Brain microvascular endothelial cell (primary cell): ENCODE data around the gene CCDC33.

Source experiments
- DNase-seq: peaks from one replicate; pipeline ENCODE4 v3.0.0-alpha.2; 2020
- H3K27ac ChIP-seq: fragments of 250-450 bp; sonication (Bioruptor Pico); 2 replicates; pipeline ENCODE4 v1.5.1; 2020; ENCODE audit warnings: mild to moderate bottlenecking, moderate library complexity
- H3K27me3 ChIP-seq: fragments of 250-450 bp; sonication (Bioruptor Pico); replicated peaks from 2 replicates; pipeline ENCODE4 v1.5.1; 2020; ENCODE audit warnings: mild to moderate bottlenecking
- H3K36me3 ChIP-seq: fragments of 250-450 bp; sonication (Bioruptor Pico); replicated peaks from 2 replicates; pipeline ENCODE4 v1.5.1; 2020; ENCODE audit warnings: mild to moderate bottlenecking
- H3K4me3 ChIP-seq: 2 replicates; pipeline ENCODE4 v1.5.1; 2011; ENCODE audit warnings: low read depth, mild to moderate bottlenecking, control low read depth, low read length, moderate library complexity
- in situ Hi-C: cut with HindIII; loops from 2 replicates; pipeline ENCODE4 v1.10.0; 2017; ENCODE audit warnings: low sequenced_read_pairs, low pct_ligation_motif_present
- TF ChIP-seq, protein P1 (sequence below): IDR thresholded peaks from 2 replicates; pipeline ENCODE4 v1.5.1; 2011; ENCODE audit warnings: low read depth, mild to moderate bottlenecking, moderate library complexity, low read length, control low read depth, inconsistent platforms; ENCODE audit errors: missing control alignments

The CCDC33 gene

DNA sequence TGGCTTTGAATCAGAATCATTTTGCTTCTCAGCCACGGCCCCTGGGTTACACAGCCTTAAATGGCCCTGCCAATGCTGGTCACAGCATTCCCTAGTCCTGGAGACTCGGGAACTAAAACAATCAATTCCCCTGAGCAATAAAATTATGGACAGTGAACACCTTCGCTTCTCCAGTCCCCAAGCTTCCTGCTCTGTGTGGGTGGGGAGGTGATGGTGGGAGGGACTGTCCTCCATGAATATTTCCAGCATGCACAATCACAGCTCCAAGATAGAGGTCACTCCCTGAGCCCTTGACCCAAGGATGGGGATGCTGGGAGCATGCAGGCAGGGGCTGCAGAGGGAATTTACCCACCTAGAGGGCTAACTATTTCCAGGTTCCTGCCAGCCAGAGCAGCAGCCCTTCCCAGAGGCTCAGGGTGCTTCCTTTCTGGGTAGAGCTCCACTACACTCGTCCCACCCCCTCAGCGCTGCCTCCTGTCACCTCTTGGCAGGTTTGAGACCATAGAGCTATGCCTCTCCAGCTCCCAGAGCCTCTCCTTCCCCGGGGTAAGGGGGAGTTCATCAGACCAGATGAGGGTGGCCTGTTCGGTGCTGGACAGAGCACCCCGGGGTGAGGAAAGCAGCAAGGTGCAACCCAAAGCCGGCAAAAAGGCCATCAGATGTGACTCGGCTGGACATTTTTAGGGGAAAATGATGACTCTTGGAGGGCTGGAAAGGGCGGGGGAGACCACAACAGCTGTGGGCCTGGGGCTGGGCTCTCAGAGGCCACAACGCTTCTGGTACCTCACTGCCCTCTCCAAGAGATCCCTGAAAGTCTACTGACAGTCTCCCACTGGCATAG is 14.5 kb upstream of the CCDC33 start:
- in situ Hi-C loops = no loop called here
- no peak overlapping the region for H3K27ac ChIP-seq
- H3K36me3 ChIP-seq = no peaks in the 10 kb centered on the region
- TF ChIP-seq, protein P1, sequence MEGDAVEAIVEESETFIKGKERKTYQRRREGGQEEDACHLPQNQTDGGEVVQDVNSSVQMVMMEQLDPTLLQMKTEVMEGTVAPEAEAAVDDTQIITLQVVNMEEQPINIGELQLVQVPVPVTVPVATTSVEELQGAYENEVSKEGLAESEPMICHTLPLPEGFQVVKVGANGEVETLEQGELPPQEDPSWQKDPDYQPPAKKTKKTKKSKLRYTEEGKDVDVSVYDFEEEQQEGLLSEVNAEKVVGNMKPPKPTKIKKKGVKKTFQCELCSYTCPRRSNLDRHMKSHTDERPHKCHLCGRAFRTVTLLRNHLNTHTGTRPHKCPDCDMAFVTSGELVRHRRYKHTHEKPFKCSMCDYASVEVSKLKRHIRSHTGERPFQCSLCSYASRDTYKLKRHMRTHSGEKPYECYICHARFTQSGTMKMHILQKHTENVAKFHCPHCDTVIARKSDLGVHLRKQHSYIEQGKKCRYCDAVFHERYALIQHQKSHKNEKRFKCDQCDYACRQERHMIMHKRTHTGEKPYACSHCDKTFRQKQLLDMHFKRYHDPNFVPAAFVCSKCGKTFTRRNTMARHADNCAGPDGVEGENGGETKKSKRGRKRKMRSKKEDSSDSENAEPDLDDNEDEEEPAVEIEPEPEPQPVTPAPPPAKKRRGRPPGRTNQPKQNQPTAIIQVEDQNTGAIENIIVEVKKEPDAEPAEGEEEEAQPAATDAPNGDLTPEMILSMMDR = no peak
- no peaks in the 10 kb centered on the region for H3K27me3 ChIP-seq
- H3K4me3 ChIP-seq = no peak overlapping the region
- DNase-seq = no peak

DNA sequence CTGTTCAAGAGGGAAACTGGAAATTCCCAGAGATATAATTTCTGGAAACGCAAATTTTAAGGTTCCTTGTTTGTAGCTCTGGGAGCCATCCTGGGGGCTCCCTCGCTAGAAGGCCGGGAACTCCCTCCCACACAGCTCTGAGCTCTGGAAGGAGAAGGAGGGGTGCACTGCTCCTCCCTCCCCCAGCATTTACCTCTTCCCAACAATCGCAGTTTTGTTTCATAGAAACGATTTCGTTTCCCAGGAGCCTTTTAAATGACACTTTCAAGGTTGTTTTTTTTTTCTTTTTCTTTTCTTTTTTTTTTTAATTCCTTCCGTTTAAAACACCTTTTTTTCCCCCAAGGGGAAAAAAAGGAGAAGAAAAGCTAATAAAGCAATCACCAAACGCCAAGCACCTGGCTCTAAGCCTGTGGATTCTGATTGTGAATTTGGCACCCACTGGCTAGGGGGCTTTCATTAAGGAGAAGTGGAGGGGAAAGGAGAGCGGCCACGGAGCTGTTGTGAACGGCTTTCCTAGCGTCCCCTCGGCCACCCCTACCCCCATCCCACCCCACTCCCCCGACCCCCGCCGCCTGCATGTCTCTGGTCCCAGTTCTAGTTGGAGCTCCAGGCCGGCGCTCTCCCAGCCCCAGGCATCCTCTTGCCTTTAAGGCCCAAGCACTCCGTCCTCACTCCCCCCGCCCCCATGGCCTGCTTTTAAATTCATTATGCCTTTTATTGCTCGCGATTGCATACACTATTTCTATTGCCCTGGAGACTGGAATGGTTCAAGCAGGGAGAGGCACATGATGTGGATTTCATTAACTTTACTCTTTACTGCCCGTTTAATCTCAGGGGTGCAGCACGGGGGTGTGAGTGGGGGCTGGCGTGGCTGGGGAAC is 13.6 kb upstream of the CCDC33 start:
- no peak overlapping the region for H3K4me3 ChIP-seq
- H3K36me3 ChIP-seq = no peaks in the 10 kb centered on the region
- no peak overlapping the region for H3K27ac ChIP-seq
- DNase-seq = no peak
- in situ Hi-C loops = no loop called here
- TF ChIP-seq, protein P1 = no peak
- no peaks in the 10 kb centered on the region for H3K27me3 ChIP-seq

DNA sequence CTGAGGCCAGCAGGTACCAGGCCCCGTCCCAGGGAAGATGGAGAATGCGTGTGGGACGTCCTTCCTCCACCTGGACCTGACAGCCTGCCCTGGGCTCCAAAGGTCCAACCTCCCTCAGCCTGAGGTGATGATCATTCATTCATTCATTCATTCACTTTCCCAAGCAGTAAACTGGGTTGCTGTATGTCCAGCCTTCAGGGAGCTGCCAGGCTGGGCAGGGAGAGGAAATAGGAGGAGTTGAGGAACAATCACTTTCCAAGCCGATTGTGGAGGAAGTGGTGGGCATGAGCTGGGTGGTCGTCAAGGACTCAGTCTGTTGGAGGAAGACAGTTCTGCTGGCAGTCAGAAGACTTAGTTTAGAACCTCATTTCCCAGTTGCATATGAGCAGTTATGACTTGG is 10.2 kb upstream of the CCDC33 start:
- H3K27me3 ChIP-seq = no peaks in the 10 kb centered on the region
- no peak overlapping the region for H3K27ac ChIP-seq
- DNase-seq = no peak
- in situ Hi-C loops = no loop called here
- H3K4me3 ChIP-seq = no peak overlapping the region
- no peaks in the 10 kb centered on the region for H3K36me3 ChIP-seq
- TF ChIP-seq, protein P1 = no peak

DNA sequence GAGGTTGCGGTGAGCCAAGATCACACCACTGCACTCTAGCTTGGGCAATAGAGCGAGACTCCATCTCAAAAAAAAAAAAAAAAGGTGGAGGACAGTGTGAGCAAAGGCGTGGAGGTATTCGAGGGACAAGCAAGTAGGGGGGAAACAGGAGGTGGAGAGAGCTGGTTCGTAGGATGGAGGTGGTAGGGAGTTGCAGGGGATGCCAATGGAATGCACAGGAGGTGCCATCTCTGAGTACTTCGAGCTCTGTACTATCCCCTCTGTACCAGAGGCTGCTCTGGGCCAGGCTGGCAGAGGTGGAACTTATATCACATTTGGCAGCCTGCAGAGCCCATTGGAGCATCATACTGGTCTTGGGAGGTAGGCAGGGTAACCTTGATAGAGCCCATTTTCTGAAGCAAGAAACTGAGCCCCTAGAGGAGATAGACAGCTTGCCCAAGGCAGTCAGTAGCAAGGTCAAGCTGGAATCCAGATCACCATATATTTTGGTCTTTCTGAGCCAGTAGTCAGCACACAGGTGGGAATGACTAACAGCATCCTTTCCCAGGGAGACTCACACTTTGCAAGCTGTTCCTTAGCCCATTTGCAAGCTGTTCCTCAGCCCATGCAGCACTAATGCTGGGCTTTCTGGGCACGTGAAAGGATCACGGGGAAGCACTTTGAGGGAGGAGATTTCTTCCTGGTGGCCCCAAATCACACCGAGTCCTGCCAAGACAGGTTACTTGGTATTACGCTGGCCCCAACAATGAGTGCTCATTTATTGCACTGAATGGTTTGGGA is 9.2 kb upstream of the CCDC33 start:
- H3K4me3 ChIP-seq = no peak overlapping the region
- TF ChIP-seq, protein P1 = no peak
- H3K27ac ChIP-seq = no peak overlapping the region
- no peaks in the 10 kb centered on the region for H3K27me3 ChIP-seq
- in situ Hi-C loops = no loop called here
- no peaks in the 10 kb centered on the region for H3K36me3 ChIP-seq
- no peak for DNase-seq

DNA sequence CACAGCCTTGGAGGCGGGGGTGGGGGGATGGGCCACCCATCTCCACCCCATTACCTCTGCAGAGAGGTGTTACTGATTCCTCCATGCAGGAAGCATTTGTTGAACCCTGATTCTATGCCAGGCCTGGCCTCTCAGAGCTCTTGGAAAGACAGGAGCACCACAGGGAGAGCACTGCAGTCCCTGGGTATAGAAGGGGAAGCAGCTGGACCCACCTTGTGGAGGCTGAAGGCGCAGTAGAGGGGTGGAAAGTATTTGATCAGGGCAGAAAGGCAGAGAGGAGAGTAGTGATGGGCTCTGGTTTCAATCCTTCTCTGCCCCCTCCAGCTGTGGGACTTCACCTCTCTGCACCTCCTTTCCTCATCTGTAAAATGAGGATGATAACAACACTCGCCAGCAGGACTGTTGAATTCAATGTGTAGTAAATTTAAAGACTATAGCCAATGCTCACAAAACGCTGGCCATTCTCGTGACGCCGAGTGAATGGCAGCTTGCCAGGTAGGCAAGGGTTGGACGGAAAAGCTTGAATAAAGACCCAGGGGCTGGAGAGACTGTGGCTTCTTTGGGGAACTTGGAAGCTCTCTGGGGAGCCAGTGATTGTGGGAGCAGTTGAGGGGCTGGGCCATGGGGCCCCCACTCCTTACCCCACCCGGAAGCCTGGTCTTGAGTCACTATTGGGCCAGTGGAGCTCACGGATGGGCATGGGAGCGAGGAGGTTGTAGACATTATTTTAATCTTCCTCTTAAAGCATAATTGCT is 8.0 kb upstream of the CCDC33 start:
- H3K27ac ChIP-seq = no peak overlapping the region
- no peak for DNase-seq
- in situ Hi-C loops = no loop called here
- TF ChIP-seq, protein P1 = no peak
- no peaks in the 10 kb centered on the region for H3K27me3 ChIP-seq
- no peak overlapping the region for H3K4me3 ChIP-seq
- H3K36me3 ChIP-seq = no peaks in the 10 kb centered on the region
